Measurements from ENCODE around the gene MUCL3. TPM values are rescaled to one million over a fixed set of nuclear protein-coding genes. Genes with fewer than 3 reads are reported as not detected.
"Not testable (repeated sequence)": the region's sequence is repeated elsewhere in the genome, so short reads cannot be mapped to it uniquely, and the experiment has no call there.

Gene MUCL3, protein sequence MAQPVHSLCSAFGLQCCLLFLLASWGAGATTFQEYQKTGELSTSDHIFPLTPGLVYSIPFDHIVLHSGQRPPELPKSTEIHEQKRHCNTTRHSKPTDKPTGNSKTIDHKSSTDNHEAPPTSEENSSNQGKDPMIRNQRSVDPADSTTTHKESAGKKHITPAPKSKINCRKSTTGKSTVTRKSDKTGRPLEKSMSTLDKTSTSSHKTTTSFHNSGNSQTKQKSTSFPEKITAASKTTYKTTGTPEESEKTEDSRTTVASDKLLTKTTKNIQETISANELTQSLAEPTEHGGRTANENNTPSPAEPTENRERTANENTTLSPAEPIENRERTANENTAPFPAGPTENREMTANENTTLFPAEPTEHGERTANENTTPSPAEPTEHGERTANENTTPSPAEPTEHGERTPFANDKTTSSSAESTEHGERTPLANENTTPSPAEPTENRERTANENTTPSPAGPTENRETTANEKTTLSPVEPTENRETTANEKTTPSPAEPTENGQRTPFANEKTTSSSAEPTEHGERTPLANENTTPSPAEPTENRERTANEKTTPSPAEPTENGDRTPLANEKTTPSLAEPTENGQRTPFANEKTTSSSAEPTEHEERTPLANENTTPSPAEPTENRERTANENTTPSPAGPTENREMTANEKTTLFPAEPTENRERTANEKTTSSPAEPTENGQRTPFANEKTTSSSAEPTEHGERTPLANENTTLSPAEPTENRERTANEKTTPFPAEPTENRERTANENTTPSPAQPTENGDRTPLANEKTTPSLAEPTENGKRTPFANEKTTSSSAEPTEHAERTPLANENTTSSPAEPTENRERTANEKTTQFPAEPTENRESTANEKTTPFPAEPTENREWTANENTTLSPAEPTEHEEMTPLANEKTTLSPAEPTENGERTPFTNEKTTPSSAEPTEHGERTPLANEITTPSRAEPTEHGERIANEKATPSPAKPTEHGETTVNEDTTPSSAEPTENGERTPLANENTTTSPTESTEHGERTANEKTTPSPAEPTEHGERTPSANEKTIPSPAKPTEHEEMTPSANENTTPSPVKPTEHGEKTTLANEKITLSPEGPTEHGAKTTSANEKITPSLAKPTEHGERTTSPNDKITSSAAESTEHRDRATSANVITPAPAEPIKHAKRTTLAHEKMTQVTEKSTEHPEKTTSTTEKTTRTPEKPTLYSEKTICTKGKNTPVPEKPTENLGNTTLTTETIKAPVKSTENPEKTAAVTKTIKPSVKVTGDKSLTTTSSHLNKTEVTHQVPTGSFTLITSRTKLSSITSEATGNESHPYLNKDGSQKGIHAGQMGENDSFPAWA (N-terminal part only)
- not detected in 2 replicates for polyA plus RNA-seq (2014; cell fraction: cytosol; rRNA removed)
- polyA plus RNA-seq (2014; cell fraction: nucleus; rRNA removed) = not detected in 2 replicates

DNA sequence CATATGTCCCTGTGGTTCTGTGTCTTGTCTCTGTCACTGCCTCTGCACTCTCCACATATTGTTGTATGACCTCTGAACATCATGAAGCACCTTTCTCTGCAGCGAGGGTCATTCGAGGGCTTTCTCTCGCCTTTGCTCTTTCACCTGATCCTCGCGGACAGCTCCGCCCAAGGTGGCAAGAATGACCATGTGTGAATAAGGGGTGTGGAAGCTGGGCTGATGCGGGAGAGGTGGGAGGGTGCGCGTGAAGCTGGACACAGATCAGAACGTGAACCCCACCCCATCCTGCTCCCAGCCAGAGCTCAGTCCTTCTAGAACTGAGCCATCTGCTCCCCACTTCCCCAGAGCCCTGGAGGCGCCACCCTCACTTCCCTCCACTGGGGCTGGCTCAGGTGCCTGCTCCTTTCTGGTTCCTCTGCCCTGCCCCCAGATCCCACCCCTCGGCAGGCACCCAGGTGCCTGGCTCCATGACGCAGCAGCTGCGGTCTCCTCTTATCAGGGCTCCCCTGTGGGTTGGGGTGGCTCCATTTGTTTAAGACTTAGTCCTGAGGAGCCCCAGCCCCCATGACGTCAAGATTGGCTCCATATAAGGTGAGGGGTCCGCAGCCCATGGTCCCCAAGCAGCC is at the start of gene MUCL3:
Gene MUCL3 (plus strand): TSS at position 613 of the 626 bp plus-strand sequence. CDS start 27 bp downstream, outside the sequence.
- DNase-seq (ENCODE audit: low spot score) = no peak

DNA sequence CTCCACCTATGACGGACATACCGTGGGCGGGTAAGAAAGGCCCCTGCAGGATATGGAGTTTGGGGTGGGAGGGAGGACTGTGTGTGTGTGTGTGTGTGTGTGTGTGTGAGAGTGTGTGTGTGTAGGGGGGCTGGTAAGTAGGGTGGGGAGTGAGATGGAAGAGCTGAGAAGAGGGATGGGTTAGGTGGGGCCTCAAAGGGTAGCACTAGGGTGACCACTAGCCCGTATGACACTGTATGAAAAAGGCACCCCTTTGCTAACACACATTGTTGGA is 49.4 kb upstream of the MUCL3 start:
- no peak for DNase-seq (ENCODE audit: low spot score)

DNA sequence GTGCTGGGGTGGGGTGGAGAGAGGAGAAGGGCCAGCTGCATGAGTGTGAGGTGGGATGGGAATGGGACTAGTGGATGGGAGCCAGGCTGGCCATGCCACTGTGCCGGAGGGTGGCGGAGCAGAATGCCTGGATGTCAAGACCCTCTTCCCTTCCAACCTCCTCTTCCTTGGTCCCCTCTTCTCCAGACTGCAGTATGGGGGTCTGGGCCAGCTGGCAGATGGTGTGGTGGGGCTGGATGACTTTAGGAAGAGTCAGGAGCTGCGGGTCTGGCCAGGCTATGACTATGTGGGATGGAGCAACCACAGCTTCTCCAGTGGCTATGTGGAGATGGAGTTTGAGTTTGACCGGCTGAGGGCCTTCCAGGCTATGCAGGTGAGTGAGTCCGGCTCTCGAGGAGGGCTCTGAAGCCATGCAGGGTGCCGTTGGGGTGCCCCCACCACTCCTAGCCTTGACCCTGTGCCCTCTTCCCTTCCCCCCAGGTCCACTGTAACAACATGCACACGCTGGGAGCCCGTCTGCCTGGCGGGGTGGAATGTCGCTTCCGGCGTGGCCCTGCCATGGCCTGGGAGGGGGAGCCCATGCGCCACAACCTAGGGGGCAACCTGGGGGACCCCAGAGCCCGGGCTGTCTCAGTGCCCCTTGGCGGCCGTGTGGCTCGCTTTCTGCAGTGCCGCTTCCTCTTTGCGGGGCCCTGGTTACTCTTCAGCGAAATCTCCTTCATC is 48.8 kb upstream of the MUCL3 start:
- DNase-seq (ENCODE audit: low spot score) = no peak

DNA sequence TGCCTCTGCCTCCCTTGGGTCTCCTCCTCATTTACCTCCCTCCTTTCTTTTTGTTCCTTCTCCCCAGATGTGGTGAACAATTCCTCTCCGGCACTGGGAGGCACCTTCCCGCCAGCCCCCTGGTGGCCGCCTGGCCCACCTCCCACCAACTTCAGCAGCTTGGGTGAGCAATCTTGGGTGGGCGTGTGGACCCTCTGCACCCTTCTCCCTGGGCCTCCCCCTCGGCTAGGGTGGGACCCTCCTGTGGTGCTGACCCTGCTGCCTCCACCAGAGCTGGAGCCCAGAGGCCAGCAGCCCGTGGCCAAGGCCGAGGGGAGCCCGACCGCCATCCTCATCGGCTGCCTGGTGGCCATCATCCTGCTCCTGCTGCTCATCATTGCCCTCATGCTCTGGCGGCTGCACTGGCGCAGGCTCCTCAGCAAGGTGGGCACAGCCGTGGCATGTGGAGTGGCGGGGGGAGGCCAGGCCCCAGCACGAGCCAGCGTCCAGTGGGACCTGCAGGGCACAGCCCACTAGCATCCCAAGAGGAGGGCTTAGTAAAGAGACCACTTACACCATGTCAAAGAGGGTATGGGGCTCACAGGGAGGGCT is 47.7 kb upstream of the MUCL3 start:
- DNase-seq (ENCODE audit: low spot score) = no peak

DNA sequence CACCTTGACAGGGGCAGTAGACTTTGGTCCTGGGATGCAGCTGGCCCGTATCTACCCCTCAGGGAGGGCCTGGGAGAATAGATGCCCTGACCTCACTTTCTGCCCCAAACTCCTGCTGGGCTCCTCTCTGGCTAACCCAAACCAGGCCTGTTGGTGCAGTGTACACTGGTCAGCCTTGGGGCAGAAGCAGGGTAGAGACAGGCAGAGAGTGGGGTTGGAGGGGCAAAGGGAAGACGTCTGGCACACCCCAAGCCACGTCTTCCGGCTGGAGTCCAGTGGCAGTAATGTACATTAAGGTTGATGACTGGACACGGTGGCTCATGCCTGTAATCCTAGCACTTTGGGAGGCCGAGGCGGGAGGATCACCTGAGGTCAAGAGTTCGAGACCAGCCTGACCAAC is 47.1 kb upstream of the MUCL3 start:
- DNase-seq (ENCODE audit: low spot score) = no peak

DNA sequence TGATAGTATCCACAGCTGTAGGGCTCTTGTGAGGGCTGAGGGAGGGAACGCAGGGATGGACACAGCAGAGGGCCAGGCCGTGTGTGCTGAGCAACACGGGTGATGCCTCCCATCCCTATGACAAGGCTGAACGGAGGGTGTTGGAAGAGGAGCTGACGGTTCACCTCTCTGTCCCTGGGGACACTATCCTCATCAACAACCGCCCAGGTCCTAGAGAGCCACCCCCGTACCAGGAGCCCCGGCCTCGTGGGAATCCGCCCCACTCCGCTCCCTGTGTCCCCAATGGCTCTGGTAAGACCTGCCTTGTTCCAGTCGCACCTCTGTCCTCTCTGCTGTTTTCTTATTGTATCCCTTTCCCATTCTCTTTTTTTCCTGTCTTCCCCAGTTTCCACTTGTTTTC is 46.4 kb upstream of the MUCL3 start:
- DNase-seq (ENCODE audit: low spot score) = no peak

DNA sequence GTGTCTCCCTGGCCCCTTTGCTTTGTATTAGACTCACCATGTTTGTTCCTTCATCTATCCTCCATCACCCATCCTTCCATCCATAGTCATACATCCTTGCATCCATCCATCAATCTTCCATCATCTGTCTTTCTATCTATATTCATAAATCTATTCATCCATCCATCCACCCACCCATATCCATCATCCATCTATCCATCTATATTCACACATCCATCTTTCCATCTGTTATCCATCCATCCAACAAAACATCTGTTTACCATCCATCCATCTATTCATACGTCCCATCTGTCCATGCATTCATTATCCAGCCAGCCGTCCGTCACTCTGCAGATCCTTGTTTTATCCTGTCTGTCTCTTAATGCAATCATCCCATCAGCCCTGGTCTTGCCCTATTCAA is 45.8 kb upstream of the MUCL3 start:
- DNase-seq (ENCODE audit: low spot score) = no peak

DNA sequence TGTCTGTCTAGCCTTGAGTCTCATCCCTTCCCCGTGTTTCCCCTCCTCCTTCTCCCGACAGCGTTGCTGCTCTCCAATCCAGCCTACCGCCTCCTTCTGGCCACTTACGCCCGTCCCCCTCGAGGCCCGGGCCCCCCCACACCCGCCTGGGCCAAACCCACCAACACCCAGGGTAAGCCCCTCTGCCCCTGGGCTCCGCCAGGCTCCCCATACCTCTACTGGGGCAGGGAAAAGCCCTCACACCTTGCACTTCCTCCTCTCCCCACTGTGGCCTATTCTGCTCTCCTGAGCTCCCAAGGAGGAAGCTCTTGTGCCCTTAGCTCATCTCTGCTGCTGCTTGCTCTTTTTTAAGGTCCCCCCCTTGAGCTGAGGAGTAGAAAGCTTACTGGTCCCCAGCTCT is 45.4 kb upstream of the MUCL3 start:
- DNase-seq (ENCODE audit: low spot score) = no peak

DNA sequence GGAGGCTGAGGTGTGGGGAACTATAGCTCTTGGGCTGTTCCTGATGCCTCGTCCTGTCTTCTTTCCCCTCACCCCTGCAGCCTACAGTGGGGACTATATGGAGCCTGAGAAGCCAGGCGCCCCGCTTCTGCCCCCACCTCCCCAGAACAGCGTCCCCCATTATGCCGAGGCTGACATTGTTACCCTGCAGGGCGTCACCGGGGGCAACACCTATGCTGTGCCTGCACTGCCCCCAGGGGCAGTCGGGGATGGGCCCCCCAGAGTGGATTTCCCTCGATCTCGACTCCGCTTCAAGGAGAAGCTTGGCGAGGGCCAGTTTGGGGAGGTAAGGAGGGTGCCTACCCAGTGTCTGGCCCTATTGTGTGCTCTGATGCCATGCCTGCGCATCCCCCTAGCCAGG is 44.2 kb upstream of the MUCL3 start:
- no peak for DNase-seq (ENCODE audit: low spot score)

DNA sequence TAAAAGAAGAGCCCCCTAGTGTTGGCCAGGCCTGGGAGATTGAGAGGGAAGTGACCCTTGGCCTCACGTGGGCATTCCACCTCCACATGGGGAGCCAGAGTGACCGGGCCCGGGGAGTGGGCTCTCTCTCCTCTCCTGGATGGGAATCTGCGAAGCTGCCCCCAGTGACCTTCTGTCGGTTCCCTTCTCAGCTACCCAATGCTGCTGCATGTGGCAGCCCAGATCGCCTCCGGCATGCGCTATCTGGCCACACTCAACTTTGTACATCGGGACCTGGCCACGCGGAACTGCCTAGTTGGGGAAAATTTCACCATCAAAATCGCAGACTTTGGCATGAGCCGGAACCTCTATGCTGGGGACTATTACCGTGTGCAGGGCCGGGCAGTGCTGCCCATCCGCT is 42.9 kb upstream of the MUCL3 start:
- no peak for DNase-seq (ENCODE audit: low spot score)

DNA sequence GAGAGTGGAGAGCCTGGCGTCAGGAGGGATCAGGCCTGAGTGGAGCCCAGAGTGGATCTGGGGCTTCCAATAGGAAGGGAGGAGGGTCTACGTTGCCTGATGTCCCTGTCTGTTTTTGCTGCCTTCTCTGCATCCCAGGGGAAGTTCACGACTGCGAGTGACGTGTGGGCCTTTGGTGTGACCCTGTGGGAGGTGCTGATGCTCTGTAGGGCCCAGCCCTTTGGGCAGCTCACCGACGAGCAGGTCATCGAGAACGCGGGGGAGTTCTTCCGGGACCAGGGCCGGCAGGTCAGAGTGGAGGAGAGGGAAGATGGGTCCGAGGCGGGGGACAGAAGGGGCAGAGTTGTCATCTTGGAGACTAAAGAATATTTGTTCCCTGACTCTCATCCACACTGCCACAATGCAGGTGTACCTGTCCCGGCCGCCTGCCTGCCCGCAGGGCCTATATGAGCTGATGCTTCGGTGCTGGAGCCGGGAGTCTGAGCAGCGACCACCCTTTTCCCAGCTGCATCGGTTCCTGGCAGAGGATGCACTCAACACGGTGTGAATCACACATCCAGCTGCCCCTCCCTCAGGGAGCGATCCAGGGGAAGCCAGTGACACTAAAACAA is 41.9 kb upstream of the MUCL3 start:
- no peak for DNase-seq (ENCODE audit: low spot score)

DNA sequence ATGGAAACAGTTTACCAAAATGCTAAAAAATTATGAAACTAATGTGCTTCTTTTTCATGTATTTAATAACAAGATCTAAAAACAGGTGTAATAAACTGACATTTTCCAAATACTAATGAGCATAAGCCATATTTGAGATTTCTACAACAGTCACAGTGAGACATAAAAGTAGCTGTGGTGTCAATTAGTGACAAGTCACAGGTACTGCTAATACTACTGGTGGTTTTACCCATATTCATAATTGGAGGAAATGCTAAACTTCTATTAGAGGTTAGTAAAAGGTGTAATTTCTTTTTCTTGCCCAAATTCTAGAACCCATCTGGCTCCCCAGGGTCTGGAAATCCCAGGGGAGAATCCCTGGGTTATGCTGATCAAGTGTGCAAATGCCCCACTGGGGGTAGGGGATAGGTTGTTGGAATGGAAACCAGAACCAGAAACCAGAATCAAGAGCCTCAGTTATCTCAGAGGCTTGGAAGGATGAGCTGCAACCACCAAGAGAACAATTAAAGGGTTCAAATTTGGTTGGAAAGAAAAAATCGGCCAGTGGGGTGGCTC is 39.8 kb upstream of the MUCL3 start:
- no peak for DNase-seq (ENCODE audit: low spot score)

DNA sequence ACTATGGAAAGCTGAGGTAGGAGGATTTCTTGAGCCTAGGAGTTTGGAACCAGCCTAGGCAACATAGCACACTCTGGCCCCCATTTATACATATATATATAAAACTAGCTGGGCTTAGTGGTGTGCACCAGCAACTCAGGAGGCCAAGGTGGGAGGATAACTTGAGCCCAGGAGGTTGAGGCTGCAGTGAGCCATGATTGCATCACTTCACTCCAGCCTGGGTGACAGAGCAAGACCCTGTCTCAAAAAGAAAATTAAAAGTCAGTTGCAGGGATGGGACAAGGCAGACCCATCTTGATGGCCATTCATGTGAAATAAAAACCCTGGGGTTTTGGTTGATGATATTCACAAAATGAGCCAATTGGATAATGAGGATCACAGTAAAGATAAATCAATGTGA is 39.3 kb upstream of the MUCL3 start:
- no peak for DNase-seq (ENCODE audit: low spot score)

DNA sequence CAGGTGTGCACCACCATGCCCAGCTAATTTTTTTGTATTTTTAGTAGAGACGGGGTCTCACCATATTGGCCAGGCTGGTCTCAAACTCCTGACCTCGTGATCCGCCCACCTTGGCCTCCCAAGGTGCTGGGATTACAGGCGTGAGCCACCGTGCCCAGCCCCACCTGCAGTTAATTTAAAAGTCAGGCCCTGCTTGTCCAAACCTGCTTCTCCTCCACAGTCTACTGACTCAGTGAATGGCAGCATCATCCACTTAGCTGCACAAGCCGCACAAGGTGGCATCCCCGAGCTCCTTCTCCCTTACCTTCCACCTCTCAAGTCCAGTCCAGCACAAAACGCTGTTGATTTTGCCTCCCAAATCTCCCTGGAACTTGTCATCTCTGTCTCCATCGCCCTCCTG is 38.6 kb upstream of the MUCL3 start:
- DNase-seq (ENCODE audit: low spot score) = not testable (repeated sequence)

DNA sequence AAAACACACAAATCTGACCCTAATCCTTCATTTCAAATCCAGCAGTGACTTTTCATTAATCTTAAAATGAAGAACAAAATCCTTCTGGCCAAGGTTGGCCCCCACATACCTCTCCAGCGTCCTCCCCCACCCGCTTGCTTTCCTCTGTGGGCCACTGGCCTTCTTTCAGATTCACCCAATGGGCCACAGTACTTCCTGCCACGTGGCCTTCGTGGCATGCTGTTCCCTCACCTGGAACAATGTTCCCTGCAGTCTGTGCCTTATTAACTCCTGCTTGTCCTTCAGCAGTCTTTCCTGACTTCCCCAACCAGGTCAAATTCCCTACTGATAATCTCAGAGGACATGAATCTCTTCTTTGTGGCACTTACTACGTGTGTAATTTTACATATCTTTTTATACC is 38.1 kb upstream of the MUCL3 start:
- no peak for DNase-seq (ENCODE audit: low spot score)

DNA sequence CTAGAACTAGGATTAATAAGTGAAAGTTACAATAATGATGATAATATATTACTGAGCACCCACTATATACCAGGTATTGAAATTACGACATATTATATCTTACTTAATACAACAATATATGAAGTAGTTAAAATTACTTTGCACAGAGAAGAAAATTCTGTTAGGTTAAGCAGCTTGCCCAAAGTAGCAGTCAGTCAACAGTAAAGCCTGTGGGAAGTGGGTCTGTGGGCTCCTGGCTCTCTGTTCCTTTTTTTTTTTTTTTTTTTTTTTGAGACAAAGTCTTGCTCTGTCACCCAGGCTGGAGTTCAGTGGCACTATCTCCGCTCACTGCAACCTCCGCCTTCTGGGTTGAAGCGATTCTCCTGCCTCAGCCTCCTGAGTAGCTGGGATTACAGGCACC is 37.5 kb upstream of the MUCL3 start:
- DNase-seq (ENCODE audit: low spot score) = no peak

DNA sequence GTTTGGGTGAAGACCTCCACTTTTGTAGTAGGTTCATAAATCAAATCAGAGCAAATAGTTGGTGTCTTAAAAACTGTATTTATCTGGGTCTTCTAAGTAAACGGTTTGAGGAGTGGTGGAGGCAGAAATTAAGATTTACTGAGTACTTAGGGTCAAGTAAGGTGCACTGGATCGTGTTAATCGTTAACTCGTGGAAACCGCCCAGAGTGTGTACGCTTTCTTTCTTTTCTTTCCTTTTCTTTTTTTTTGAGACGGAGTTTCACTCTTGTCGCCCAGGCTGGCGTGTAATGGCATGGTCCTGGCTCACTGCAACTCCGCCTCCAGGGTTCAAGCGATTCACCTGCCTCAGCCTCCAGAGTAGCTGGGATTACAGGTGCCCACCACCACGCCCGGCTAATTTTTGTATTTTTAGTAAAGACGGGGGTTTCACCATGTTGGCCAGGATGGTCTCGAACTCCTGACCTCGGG is 33.4 kb upstream of the MUCL3 start:
- not testable (repeated sequence) for DNase-seq (ENCODE audit: low spot score)

DNA sequence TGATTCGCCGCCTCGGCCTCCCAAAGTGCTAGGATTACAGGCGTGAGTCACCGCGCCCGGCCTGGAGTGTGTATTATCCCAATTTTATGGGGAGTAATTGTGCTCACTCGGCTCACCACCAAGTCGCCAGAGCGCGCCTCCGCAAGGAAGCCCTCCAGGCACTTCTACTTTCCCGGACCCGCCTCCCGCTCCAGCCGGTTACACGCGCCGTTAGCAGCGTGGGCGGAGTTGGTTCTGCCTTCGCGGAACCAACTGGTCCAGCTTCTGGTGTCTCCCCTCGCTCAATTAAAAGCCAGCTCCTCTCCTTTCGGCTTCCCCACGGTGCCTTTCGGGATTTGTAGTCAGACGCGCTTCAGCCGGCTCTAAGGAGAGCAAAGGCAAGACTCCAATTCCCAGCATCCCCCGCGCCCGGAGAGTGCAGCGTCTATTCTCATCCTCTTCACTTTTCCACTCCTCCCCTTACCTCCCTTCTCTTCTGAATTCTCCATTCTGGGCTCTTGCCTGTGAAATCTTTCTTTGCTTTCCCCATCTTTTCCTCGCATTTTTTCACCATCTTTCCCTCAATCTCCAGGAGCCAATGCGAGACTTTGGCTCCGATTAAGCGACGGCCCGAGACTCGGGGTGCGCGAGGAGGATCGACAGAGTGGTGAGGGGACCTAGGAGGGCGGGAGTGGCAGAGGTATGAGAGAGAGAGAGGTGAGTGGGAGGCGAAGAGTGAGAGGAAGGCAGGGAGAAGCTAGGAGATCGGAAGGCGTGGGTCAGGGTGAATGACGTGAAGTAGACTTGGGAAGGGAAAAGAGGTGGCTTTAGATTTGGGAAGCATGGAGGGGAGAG is 32.8 kb upstream of the MUCL3 start, which contains the start of gene GTF2H4:
Gene GTF2H4 (plus strand): TSS at position 450 of the 834 bp plus-strand sequence.
- DNase-seq (ENCODE audit: low spot score) = peak; percentile 98

Measured in SK-N-DZ (cell line).